C4-2B (cell line): ENCODE measurements around the gene MTERF2.

ENCODE experiments used
- H3K27ac ChIP-seq: fragments of 450-650 bp; 2 replicates; pipeline ENCODE4 v1.5.1; 2017
- ZFX ChIP-seq: fragments of 450-650 bp; IDR thresholded peaks from 2 replicates; pipeline ENCODE4 v1.6.1; 2017
- TF ChIP-seq, protein P1 (sequence below): fragments of 450-650 bp; conservative IDR thresholded peaks from 2 replicates; pipeline ENCODE4 v1.5.1; 2017; ENCODE audit warnings: mild to moderate bottlenecking

The MTERF2 gene

GRCh38 chr12:106975993-106976658 lies 10.8 kb downstream of the MTERF2 start:
- TF ChIP-seq ZFX: no peak
- TF ChIP-seq, protein P1, sequence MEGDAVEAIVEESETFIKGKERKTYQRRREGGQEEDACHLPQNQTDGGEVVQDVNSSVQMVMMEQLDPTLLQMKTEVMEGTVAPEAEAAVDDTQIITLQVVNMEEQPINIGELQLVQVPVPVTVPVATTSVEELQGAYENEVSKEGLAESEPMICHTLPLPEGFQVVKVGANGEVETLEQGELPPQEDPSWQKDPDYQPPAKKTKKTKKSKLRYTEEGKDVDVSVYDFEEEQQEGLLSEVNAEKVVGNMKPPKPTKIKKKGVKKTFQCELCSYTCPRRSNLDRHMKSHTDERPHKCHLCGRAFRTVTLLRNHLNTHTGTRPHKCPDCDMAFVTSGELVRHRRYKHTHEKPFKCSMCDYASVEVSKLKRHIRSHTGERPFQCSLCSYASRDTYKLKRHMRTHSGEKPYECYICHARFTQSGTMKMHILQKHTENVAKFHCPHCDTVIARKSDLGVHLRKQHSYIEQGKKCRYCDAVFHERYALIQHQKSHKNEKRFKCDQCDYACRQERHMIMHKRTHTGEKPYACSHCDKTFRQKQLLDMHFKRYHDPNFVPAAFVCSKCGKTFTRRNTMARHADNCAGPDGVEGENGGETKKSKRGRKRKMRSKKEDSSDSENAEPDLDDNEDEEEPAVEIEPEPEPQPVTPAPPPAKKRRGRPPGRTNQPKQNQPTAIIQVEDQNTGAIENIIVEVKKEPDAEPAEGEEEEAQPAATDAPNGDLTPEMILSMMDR: no peak
- no peak overlapping the region for H3K27ac ChIP-seq

- no peak overlapping the region for H3K27ac ChIP-seq
- TF ChIP-seq ZFX: no peak
- TF ChIP-seq, protein P1: no peak
Measured at GRCh38 chr12:106975098-106975497, 11.8 kb downstream of the MTERF2 start.

GRCh38 chr12:106974511-106974910 lies 12.4 kb downstream of the MTERF2 start:
- H3K27ac ChIP-seq: no peak overlapping the region
- TF ChIP-seq, protein P1: no peak
- no peak for TF ChIP-seq ZFX

- TF ChIP-seq, protein P1: no peak
- TF ChIP-seq ZFX: no peak
- H3K27ac ChIP-seq: no peak overlapping the region
Measured at GRCh38 chr12:106973545-106973944, 13.4 kb downstream of the MTERF2 start.

- no peak for TF ChIP-seq ZFX
- H3K27ac ChIP-seq: no peak overlapping the region
Measured at GRCh38 chr12:106971065-106971464, 15.9 kb downstream of the MTERF2 start.

DNA sequence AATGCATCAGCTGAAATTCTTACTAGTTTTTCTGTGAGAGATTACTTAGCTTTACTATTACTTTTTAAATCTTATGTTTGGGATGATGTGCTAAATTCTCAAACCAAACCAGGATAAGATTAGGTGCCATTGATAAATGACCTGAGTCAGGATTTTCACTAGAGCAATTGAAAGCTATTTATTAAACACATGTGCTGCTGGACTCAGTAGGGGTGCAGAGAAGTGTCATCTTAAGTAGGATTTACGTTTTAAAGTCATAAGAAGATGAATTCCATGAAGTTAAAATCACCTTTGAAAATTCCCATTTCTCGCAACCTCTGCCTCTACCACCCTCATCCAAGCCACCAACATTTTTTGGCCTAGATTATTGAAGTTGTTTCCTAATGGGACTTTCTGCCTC lies 22.4 kb downstream of the MTERF2 start:
- no peak overlapping the region for H3K27ac ChIP-seq
- no peak for TF ChIP-seq ZFX
- TF ChIP-seq, protein P1: no peak

GRCh38 chr12:106962286-106962685 lies 24.7 kb downstream of the MTERF2 start:
- TF ChIP-seq ZFX: no peak
- TF ChIP-seq, protein P1: no peak
- H3K27ac ChIP-seq: no peak overlapping the region

- no peak overlapping the region for H3K27ac ChIP-seq
- TF ChIP-seq ZFX: no peak
- TF ChIP-seq, protein P1: no peak
Measured at GRCh38 chr12:106960443-106960842, 26.5 kb downstream of the MTERF2 start.
